GM12872 (cell line): ENCODE measurements around the gene CFAP210.

Experiments
- CTCF ChIP-seq: IDR thresholded peaks from 3 replicates; pipeline ENCODE4 v1.5.1; 2011; ENCODE audit warnings: low read depth, mild to moderate bottlenecking, low read length, moderate library complexity; ENCODE audit not compliant: insufficient read depth

Gene CFAP210

GRCh38 chr2:169734169-169734847, 40.1 kb upstream of the CFAP210 start:
- no peak for TF ChIP-seq CTCF

GRCh38 chr2:169732583-169733358, 38.6 kb upstream of the CFAP210 start:
- no peak for TF ChIP-seq CTCF

GRCh38 chr2:169732075-169732474, 37.9 kb upstream of the CFAP210 start:
- no peak for TF ChIP-seq CTCF

GRCh38 chr2:169729274-169729605, 35.0 kb upstream of the CFAP210 start:
- no peak for TF ChIP-seq CTCF

- TF ChIP-seq CTCF, result no peak
These were observed 32.9 kb upstream of the CFAP210 start for GRCh38 chr2:169727065-169727464.

GRCh38 chr2:169721016-169721415, 26.8 kb upstream of the CFAP210 start:
- no peak for TF ChIP-seq CTCF

GRCh38 chr2:169718930-169719504, 24.8 kb upstream of the CFAP210 start:
- TF ChIP-seq CTCF, result no peak
